Measurements from ENCODE around the gene APOA5.

- TF ChIP-seq CTCF (IDR thresholded peaks at IDR 0.05) = no peak
- TF ChIP-seq POLR2A (IDR thresholded peaks at IDR 0.05) = no peak
These were observed 2.7 kb downstream of the APOA5 start for GRCh38 chr11:116788975-116789374.

Data from suprapubic skin (tissue), 3 donors.